GM19324 (cell line): Measurements from ENCODE around the gene ADO.

Experiments
- ATAC-seq: cut with Tn5 transposase; IDR thresholded peaks from one replicate; pipeline ENCODE4 v1.9.1; 2021; ENCODE audit warnings: mild to moderate bottlenecking, moderate library complexity; ENCODE audit not compliant: unreplicated experiment, low FRiP score

ADO gene

DNA sequence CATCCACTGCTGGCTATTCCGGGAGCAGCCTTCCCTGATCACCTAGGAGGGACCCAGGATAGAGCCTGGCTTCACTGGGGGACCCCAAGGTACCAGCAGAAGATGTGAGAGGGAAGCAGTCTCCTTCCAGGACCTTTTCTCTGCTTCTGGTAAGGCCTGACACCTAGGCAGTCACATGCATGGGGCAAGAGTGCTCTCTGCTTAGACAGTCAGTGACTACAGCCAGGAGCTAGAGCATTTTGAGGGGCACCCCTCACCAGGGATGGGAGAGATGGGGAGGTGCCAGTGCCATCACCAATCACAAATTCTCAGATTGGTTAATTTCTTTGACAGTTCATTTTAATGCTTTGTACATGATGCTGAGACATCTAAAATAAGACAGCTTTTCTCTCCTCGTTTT is 13.9 kb upstream of the ADO start:
- no peak for ATAC-seq

DNA sequence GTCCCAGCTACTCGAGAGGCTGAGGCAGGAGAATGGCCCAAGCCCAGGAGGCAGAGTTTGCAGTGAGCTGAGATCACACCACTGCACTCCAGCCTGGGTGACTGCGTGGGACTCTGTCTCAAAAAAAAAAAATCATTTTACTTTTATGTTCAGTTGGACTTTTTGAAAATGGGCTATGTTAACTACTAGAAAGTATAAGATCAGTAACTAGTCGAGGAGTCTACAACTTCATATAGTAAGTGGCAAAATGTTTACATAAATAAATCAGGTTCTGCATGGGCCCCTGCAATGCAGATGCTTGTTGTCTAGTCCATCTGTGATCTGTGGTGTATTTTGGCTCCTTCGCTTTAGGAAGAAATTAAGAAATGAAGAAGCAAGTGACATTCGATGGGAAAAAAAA is 12.3 kb upstream of the ADO start:
- no peak for ATAC-seq

GRCh38 chr10:62794306-62794705 is 10.2 kb upstream of the ADO start:
- no peak for ATAC-seq

DNA sequence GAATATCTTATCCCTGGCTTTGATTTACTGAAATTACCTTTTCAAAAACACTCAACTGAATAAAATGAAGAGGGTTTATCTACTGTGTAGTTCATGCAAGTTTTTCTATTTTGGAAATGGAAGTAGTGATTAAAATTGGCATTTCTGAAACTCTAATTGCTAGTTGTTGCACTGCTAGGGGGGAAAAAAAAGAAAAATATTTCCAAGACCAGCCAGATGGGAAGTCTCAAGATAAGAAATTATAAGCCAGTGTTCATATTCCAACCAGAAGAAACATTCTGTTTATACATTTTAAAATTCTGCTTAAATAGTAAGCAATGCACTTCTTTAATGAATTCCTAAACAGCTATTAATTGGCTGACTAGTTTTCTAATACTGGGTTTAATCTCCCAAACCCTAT is 9.4 kb upstream of the ADO start:
- ATAC-seq = no peak

DNA sequence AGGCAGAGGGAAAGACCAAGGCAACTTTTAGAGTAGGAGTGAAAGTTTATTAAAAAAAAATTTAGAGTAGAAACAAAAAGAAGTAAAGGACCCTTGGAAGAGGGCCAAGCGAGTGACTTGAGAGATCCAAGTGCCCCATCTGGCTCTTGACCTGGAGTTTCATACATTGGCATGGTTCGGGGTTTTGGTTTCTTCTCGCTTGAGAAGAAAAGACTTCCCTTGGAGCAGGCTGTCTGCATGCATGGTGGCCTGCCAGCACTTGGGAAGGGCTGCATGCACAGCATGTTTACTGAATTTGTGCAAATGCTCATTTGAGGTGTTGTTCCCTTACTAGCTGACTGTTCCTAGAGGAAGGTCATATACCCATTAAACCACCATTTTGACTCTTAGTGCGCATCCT is 8.8 kb upstream of the ADO start:
- ATAC-seq = no peak

DNA sequence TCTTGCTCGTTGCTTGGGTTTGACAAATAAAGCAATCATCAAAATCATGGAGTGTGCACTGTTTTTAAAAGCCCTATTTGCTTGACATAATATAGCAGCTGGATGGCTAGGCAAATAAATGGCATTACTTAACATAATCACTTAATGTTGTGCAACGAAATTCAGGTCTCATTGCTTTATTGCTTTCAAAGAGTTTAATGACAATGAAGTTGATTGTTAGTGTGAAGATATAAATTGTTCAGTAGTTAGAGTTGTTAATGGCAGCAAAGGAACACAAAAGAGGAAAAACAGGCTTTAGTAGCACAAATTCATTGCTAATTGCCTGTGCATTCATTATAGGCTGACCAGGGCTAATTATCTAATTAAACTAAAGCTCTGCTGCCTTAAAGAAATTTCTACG is 7.6 kb upstream of the ADO start:
- no peak for ATAC-seq

DNA sequence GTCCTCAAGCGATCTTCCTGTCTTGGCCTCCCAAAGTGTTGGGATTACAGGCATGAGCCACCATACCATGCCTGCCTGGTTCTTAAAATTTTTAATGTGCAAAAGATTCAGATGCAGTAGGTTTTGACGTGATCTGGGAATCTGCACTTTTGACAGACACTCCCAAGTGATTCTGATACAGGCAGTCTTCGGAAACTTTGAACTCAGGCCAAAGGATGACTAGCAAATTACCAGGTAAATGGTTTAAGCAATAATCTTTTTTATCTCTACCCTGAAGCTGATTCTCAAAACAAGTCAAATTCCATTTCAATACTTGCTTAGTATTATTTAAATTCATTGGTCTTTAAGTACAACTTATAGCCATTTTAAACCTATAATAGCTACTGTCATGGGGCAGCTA is 2.6 kb upstream of the ADO start:
- ATAC-seq = no peak

- ATAC-seq = no peak
Observed at GRCh38 chr10:62803724-62804355, 680 bp upstream of the ADO start.

DNA sequence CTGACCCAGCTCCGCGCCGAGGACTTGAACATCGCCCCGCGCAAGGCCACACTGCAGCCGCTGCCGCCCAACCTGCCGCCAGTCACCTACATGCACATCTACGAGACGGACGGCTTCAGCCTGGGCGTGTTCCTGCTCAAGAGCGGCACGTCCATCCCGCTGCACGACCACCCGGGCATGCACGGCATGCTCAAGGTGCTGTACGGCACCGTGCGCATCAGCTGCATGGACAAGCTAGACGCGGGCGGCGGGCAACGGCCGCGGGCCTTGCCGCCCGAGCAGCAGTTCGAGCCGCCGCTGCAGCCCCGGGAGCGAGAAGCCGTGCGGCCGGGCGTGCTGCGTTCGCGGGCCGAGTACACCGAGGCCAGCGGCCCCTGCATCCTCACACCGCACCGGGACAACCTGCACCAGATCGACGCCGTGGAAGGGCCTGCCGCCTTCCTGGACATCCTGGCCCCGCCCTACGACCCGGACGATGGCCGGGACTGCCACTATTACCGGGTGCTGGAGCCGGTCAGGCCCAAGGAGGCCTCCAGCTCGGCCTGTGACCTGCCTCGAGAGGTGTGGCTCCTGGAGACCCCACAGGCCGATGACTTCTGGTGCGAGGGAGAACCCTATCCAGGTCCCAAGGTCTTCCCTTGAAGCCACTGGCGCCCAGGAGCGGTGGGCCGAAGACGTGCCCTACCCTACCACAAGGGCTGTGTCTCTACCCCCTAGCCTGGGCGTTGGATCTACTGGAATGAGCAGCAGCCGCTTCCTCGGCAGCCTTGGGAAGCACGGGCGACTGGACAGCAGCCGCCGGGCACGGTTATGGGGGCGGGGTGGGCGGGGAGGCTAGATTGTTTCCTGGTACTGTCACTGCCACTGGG is 945 bp downstream of the ADO start:
- ATAC-seq = peak; percentile 4

GRCh38 chr10:62806251-62806650 is 1.7 kb downstream of the ADO start:
- ATAC-seq = no peak

GRCh38 chr10:62810156-62810902 is 5.8 kb downstream of the ADO start:
- ATAC-seq = no peak

DNA sequence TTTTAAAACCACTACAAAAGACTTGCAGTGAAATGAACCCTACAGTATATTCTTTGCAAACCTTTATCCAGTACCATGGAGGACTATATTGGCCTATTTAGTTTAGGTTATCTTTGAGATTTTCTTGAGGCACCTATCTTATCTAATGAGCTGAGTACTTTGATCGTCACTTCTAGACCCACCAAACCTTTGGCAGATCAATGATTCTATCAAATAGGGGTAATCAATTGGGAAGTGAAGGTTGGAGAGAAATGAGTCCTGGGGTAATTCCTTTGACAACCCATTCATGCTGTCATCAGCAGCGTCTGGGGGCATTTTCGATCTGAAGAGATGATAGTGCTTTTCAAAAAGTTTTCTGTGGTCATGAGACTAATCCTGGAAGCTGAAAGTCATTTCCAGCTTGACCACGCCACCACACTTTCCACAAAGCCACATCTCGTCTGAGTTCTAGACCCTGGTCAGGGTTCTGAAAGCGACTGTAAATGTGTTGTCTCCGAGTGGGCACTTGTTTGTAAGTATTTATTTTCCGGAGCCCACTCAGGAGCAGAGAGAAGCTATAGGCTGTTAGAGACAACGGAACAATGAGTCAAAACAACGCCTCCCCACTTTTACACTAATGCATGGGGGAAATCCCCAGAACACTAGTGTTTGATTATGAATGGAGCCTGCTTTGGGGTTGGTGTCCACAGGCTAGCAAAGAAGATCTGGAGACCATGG is 6.8 kb downstream of the ADO start:
- ATAC-seq = no peak

DNA sequence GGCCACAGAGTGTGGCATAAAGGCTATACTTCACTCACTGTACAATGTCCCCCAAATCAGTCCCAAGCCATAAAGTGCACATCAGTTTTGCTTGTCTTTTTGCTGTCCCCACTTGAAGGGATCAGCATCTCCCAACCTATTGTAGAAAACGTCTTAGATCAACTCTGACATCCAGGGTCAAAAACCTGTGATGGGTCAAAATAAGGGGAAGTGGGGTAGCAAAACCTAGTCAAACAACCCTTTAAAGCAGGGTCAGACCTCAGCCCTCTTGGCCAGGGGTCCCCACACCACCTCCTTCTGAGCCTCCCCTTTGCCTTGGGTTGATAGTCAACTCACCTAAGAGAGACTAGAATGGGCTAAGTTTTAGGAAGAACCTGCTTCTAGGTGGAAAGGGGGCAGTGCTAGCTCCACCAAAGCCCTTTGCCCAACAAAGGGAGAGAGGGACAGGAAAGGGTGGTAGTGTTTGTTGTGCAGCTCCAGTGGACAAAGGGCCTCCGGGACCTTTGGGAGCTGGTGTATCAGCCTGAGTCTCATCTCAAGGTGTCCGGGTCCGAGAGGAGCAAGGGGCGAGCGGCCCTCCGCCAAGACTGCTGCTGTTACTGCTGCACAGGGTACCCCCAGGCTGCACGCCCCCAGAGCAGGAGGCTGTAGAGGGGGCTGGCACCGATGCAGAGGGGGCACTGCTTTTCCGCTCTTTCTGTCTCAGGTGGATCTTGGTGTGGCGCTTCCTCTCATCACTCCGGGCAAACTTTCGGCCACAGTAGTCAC is 8.3 kb downstream of the ADO start:
- ATAC-seq = no peak

DNA sequence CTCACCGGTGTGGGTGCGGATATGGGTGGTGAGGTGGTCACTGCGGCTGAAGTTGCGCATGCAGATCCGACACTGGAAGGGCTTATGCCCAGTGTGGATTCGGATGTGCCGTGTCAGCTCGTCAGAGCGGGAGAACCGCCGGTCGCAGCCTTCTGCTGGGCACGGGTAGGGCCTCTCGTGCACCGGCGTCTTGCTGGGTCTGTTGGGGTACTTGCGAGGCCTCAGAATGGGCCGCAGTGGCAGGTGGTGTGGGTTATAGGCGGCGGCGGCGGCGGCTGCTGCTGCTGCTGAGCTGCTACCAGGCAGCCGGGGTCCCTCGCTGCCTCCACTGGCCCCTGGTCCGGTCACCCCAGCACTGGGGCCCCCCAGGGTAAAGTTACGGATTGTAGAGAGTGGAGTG is 8.9 kb downstream of the ADO start:
- ATAC-seq = no peak

DNA sequence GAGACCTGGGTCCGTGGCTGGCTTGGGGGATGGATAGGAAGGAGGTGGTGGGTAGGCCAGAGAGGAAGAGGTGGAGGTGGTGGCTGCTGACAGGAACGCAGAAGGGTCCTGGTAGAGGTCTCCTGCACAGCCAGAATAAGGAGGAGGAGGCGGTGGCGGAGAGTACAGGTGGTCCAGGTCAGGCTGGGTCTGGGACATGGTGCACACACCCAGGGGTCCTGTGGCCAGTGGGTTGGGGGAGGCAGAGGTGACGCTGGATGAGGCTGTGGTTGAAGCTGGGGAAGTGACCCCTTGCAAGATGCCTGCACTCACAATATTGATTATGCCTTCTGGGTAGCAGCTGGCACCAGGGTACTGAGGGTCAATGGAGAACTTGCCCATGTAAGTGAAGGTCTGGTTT is 9.5 kb downstream of the ADO start:
- ATAC-seq = no peak

GRCh38 chr10:62814756-62815380 is 10.3 kb downstream of the ADO start:
- ATAC-seq = no peak

DNA sequence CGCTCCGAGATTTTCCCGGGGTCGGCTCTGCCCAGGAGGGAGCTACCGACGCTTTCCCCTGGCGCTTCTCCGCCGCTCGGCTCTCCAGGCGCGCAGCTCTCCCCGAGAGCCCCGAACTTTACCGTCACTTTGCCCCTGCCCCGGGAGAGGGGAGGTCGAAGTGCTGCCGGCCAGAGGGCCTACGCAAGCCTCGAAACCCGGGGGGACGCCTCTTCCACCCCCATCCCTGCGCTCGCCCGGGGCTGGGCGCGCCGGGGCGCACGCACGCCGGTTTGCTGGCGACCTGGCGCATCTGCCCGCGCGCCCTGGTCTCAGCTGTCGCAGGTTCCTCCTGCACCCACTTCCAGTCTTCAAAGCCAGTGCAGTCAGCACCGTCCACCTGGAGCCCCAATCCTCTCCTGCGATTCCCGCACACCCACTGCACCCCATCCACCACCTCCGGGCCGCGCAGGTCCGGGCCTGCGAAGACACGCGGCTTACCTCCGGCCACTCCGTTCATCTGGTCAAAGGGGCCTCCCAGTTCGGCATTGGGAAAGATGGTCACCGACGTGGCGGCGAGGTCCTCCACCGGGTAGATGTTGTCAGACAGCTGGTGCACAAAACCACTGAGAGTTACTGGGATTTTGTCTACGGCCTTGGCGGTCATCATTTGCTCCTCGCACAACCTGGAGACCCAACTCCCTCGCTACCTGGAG is 11.0 kb downstream of the ADO start:
- no peak for ATAC-seq

DNA sequence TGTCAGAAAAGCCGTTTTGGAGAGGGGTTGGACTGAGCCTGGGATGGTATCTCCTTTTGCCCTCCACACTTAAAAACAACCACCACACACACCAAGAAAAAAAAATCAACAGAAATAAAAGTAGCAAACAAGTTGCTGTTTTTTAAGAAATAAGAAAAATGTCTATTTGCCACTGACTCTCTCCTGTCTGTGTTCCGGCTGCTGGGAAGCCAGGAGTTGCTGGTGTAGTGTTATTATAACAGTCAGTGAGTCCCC is 11.5 kb downstream of the ADO start:
- no peak for ATAC-seq

DNA sequence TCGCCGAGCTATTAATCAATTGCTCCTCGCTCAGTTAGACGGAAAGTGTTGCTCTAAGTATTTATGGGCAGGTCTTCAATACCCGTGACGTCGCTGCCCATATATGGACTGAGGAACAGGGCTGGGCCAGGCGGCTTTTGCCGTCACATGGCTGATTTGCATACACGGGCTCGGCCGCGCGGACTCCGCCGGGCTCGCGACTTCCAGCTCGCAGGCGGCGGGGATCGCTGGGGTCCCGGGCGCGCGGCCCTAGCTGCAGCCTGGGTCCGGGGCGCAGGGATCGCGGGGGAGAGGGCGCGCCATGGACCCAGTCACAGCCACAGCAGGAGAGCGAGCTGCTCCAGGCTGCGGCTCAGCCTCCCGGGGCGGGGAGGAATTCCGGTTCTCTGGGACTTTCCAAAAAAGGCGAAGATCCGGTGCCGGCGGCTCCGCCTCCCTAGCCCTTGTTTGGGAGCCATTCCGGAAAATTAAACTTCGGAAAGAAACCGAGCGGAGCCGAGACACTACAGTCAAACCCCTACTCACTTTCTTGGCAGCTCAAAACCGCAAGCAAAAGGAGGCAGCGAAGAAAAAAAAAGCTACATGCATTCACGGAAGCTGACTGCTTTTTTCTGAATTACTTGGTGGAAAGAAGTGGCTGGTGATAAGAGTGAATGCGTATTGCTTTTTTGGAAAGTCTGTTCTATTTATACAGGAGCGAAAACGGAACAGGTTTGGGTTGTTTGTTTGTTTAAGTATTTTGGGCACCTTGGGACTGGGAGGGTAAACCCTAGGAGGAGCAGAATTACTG is 12.0 kb downstream of the ADO start, which contains the start of gene EGR2:
Gene EGR2 (minus strand): TSS at position 36 of the 790 bp plus-strand sequence. CDS start 337 bp downstream, outside the sequence.
- ATAC-seq = peak; percentile 85
